Upper lobe of right lung (tissue), 1 donor: ENCODE data around the gene VSIG10L. TPM values are rescaled to one million over a fixed set of nuclear protein-coding genes. Genes with fewer than 3 reads are reported as not detected.

Experiments
- ATAC-seq: fragments of 200-7000 bp; cut with Tn5 transposase; one replicate; pipeline ENCODE4 v1.9.1; 2020; ENCODE audit warnings: mild to moderate bottlenecking, moderate library complexity
- DNase-seq: peaks from one replicate; pipeline ENCODE4 v3.0.0-alpha.2; 2020
- H3K27ac ChIP-seq: fragments of 200-600 bp; one replicate; pipeline ENCODE4 v1.8.0; 2022
- H3K27me3 ChIP-seq: fragments of 200-600 bp; one replicate; pipeline ENCODE4 v1.8.0; 2022; ENCODE audit warnings: mild to moderate bottlenecking
- H3K36me3 ChIP-seq: fragments of 200-600 bp; one replicate; pipeline ENCODE4 v1.8.0; 2022
- H3K4me1 ChIP-seq: fragments of 200-600 bp; one replicate; pipeline ENCODE4 v1.8.0; 2022
- H3K4me3 ChIP-seq: fragments of 200-600 bp; one replicate; pipeline ENCODE4 v1.8.0; 2022; ENCODE audit warnings: mild to moderate bottlenecking
- H3K9me3 ChIP-seq: fragments of 200-600 bp; one replicate; pipeline ENCODE4 v1.8.0; 2022
- intact Hi-C: fragments of 100-400 bp; cut with DNase I; formaldehyde crosslinking; loops from one replicate; pipeline ENCODE4 v1.11.0; 2022
- total RNA-seq: library from RNA; stranded (reverse); fragmentation: NEBNext Ultra II Directional; extraction: Animal tissue kit (Norgen Biotek cat#: 25700); gene quantifications from one replicate; pipeline ENCODE4 v1.2.1, GENCODE V29; 2021
- TF ChIP-seq, protein P1 (sequence below): fragments of 200-600 bp; IDR thresholded peaks from one replicate; pipeline ENCODE4 v1.8.0; 2022; ENCODE audit warnings: antibody characterized with exemption
- donor health status: DM: no; HTN: yes; CAD: no; lungs with severe emphysema.

Gene VSIG10L
- total RNA-seq, 1 donor from 2014 or later, result 2.1 TPM

- TF ChIP-seq, protein P1, sequence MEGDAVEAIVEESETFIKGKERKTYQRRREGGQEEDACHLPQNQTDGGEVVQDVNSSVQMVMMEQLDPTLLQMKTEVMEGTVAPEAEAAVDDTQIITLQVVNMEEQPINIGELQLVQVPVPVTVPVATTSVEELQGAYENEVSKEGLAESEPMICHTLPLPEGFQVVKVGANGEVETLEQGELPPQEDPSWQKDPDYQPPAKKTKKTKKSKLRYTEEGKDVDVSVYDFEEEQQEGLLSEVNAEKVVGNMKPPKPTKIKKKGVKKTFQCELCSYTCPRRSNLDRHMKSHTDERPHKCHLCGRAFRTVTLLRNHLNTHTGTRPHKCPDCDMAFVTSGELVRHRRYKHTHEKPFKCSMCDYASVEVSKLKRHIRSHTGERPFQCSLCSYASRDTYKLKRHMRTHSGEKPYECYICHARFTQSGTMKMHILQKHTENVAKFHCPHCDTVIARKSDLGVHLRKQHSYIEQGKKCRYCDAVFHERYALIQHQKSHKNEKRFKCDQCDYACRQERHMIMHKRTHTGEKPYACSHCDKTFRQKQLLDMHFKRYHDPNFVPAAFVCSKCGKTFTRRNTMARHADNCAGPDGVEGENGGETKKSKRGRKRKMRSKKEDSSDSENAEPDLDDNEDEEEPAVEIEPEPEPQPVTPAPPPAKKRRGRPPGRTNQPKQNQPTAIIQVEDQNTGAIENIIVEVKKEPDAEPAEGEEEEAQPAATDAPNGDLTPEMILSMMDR, result no peak
- H3K9me3 ChIP-seq, result no peaks in the 10 kb centered on the region
- peaks cover 21% of the 10 kb centered on the region for H3K36me3 ChIP-seq
- DNase-seq (no peak), ATAC-seq (no peak)
- intact Hi-C loops, result no loop called here
- no peak overlapping the region for H3K4me3 ChIP-seq
- H3K4me1 ChIP-seq, result no peaks in the 10 kb centered on the region
- no peaks in the 10 kb centered on the region for H3K27me3 ChIP-seq
- H3K27ac ChIP-seq, result no peak overlapping the region
Measured at GRCh38 chr19:51345076-51345620, 3.2 kb upstream of the VSIG10L start.

GRCh38 chr19:51342631-51343569 lies 961 bp upstream of the VSIG10L start:
- no peak for DNase-seq
- TF ChIP-seq, protein P1, result no peak
- ATAC-seq, result no peak
- Histone ChIP-seq H3K36me3 (peaks cover 5% of the 10 kb centered on the region), H3K27ac (no peak overlapping the region), H3K4me1 (peaks cover 11% of the 10 kb centered on the region), H3K27me3 (no peaks in the 10 kb centered on the region), H3K9me3 (no peaks in the 10 kb centered on the region), H3K4me3 (no peak overlapping the region)
- intact Hi-C loops, result no loop called here

DNA sequence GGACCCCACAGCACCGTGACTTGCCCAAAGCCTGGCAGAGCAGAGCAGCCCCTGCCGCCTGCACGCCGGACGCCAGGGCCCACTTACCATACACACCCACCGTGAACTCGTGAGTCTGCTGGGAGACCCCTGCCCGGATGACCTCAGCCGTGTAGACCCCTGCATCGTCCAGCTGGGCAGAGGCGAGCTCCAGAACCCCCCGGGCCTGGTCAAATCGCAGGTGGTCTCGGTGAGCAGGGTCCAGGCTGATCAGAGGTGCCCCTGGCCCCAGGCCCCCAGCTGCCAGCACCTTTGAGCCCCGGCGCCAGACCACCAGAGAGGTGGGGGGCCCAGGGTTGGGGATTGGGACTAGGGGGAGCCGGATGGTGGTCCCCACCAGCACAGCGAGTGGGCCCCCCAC lies 873 bp downstream of the VSIG10L start:
- H3K4me3 ChIP-seq, result no peak overlapping the region
- DNase-seq (no peak), ATAC-seq (no peak)
- no peaks in the 10 kb centered on the region for H3K27me3 ChIP-seq
- TF ChIP-seq, protein P1, result no peak
- H3K36me3 ChIP-seq, result peaks cover 5% of the 10 kb centered on the region
- H3K9me3 ChIP-seq, result no peaks in the 10 kb centered on the region
- intact Hi-C loops, result no loop called here
- H3K4me1 ChIP-seq, result peaks cover 11% of the 10 kb centered on the region
- no peak overlapping the region for H3K27ac ChIP-seq

DNA sequence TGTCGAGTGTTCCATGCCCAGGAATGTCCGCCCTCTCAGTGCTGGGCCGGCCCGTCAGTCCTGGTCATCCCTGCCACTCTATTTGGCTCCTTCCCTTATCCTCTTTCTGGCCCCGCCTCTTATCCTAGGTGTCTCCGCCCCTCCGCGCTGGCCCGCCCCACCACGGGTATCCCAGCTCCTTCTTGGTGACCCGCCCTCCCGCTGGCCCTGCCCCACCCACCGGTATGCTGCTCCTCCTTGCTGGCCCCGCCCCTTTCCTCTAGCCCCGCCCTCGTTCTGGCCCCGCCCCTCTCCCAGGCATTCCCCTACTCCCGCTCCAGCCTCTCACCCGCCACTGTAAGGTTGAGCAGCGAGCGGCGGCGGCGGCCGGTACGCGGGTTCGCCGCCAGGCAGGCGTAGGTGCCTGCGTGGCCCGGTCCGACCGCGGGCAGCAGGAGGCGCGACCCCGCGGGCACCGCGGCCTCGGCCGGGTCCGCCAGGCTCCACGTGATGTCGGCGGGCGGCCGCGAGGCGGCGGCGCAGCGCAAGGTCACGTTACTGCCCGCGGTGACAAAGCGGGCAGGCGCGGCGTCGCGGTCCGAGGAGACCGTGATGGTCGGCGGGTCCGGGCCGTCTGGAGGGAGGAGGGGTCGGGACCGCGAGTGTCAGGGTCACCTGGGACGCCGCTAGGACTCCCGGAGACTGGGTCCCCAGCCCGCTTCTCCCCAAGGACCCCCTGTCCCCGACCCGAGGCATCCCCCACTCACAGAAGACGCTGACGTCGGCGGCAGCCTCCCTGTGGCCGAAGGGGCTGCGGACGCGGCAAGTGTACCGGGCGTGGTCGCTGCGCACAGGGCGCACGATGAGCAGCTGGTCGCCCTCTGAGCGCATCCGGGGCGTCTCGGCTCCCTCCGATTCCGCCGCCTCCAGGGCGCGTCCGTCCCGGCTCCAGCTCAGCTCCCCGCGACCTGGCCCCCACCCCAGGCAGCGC lies 2.0 kb downstream of the VSIG10L start:
- ATAC-seq, result peak; percentile 97
- peak; percentile 100 for DNase-seq
- Histone ChIP-seq H3K27me3 (no peaks in the 10 kb centered on the region), H3K4me3 (peak overlapping the region; percentile 71), H3K27ac (no peak overlapping the region), H3K36me3 (peaks cover 2% of the 10 kb centered on the region), H3K4me1 (peaks cover 11% of the 10 kb centered on the region), H3K9me3 (no peaks in the 10 kb centered on the region)
- intact Hi-C loops, result no loop called here
- TF ChIP-seq, protein P1, result peak; percentile 18

DNA sequence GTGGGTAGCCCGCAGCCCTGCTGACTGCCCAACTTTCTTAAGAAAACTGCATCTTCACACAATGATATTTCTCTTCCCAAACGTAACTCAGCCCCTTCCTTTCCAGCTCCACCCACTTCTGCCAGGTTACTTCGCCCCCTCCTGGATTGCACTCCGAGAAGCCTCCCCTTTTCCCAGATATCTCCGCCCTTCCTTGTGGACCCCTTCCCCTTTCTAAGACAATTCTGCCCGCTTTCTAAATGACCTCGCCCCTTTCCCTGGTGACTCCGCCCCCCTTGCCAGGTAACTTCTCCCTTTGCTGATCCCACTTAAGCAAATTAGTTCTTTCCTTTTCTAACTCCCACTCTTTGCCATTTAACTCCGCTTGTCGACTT lies 2.6 kb downstream of the VSIG10L start:
- intact Hi-C loops, result no loop called here
- no peak for DNase-seq
- no peak for ATAC-seq

More for the DNA sequence above, 2.6 kb downstream of the VSIG10L start:
- Histone ChIP-seq H3K27ac (peak overlapping the region; percentile 45), H3K4me1 (peaks cover 11% of the 10 kb centered on the region), H3K27me3 (no peaks in the 10 kb centered on the region), H3K4me3 (peak overlapping the region; percentile 71), H3K9me3 (no peaks in the 10 kb centered on the region), H3K36me3 (no peaks in the 10 kb centered on the region)
- TF ChIP-seq, protein P1, result no peak
